Stimulated activated CD4-positive, alpha-beta T cell treated with anti-CD3 and anti-CD28 coated beads, Interleukin-12 subunit alpha, Interleukin-12 subunit beta, amount 100 ng/mL, for 24 hours (primary cell): ENCODE data around the gene INPP5A.

Experiments used
- DNase-seq, 2 experiments: peaks; one replicate each; pipeline ENCODE4 v3.0.0-alpha.2; 2020; ENCODE audit warnings: low read depth in 2 of 2

Gene INPP5A

DNA sequence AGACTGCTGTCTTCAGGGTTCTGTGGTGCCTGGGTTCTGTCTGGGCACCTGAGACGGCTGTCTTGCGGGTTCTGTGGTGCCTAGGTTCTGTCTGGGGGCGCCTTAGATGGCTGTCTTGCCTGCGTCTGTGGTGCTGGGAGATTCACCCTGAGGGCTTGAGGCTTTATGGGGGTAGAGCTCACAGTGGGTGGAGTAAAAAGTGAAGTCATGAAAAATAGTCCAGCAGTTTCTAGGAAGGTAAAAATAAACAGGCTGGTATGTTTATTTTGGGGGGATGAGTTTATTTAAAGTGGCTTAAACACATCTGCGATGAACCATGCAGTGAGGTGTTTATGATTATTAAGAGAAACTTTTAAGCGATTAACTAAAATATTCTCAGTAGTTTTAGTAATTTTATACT is 184.1 kb downstream of the INPP5A start:
- DNase-seq: no peak

DNA sequence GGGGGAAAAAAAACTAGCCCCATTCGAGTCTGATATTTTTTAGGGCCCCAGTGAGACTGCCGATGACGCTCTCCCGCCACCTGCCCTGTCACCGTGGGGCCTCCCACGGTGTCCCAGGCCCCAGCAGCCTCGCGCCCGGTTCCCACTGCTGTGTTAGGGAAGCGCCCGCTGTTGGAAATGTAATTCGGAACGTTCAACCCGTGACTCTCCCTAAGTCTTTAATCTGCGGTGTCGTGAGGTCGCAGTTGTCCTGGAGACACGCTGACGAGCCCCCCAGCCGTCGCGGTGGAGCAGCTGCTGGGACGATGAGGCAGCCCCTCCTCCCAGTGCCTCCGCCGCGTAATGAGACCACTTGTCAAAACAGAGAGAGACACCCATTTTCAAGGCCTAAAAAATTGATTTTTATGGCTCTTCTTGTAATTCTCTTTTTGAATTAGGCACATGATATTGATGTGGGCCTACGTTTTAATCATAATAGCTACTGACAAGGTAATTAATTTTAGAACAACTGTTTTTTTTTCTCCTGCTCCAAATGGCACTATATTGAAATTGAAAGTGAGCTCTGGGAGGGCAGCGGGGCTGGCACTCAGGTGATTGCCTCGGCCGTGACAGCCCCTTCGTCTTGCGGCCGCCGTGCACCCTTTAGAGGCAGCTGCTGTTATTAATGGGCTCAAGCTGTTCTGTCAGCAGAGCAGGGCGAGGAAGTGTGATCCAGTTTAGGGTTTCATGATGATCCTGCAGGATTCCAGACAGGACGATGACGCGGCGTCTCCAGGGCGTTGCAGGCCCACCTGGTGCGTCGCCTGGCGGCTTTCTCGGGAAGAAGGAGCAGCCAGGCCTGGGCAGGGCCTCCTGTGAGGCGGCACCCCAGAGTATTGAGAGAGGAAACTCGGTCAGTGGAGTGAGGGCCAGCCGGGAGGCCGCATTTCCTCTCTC is 185.1 kb downstream of the INPP5A start:
- DNase-seq: no peak

DNA sequence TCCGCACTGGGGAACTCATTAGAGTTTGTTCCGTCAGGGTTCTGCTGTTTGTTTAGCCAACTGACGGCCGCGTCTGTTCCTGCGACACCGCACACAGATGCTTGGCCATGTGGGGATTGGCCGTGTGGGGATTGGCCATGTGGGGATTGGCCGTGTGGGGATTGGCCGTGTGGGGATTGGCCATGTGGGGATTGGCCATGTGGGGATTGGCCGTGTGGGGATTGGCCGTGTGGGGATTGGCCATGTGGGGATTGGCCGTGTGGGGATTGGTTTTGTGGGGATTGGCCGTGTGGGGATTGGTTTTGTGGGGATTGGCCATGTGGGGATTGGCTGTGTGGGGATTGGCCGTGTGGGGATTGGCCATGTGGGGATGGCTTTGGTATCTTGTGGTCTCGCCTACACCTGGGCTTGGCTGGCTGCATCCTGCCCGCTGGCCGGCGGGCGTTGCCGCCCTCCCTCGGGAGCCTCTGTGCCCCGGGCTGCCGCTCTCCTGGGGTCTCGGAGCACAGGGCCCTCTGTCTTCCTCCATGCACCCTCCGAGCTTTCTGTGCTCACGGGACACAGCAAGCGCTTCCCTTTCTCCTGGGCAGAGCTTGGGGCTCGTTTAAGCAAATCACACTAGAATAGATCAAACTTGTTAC is 185.9 kb downstream of the INPP5A start:
- DNase-seq: no peak

DNA sequence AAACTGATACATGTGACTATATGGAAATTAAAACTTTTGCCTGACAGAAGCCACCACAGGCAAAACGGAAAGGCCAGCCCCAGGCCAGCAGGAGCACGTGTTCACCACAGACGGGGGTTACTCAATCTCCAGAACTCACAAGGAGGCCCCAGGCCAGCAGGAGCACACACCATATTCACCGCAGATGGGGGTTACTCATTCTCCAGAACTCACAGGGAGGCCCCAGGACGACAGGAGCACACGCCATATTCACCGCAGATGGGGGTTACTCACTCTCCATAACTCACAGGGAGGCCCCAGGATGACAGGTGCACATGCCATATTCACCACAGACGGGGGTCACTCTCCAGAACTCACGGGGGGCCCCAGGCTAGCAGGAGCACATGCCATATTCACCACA is 186.9 kb downstream of the INPP5A start:
- DNase-seq: no peak

DNA sequence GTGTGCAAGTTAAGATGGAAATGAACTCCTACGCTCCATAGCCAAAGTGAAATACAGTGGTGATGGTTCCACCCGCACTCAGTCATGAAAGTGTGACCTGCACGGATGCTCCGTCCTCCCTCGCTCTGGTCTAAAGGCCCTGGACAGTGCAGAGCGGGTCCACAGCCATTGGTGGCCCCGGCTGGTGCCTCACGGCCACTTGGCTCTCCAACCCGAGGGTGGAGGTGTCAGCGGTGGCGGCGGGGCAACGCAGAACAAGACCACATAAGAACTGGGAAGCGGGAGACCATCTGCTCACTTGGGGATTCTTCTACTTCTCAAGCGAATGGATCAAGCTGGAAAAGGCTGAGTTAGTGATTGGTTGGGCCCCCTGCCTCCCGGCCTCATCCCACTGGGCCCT is 187.6 kb downstream of the INPP5A start:
- DNase-seq: no peak

DNA sequence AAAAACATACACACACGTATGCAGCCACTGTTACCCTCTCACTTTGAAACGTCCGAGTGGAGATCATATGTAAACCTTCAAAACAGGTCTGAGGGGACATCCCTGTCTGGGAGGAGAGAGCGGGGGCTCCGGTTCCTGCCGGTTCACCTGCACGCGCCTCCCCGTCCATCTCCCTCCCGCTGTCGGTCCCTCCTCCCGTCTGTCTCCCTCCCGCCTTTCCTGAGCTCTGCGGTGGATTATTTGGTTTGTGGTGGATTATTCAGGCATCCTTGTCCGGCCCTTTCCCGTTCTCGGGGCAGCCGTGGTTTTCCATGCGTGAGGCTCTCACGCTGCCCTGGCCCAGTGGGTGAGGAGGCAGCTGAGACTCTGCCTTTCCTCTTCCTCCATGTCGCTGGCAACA is 188.6 kb downstream of the INPP5A start:
- no peak for DNase-seq

DNA sequence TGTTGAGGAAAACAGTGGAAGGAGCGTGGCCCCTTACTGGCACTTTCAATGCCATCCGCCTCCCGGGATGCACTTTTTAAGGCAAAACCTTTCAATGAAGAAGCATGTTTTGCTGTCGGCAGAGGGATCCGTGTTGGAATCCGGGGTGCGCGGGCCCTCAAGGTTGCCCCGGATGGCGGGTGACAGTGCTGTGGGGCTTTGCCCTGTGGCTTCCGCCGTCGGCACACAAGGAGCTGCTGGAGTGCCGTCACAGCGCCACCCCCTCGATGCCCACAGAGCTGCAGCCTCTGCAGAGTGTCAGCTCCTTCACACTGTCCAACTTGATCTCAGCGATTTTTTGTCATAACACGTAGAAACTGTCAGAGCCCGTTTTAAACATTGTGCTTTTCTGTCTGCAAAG is 189.4 kb downstream of the INPP5A start:
- no peak for DNase-seq

DNA sequence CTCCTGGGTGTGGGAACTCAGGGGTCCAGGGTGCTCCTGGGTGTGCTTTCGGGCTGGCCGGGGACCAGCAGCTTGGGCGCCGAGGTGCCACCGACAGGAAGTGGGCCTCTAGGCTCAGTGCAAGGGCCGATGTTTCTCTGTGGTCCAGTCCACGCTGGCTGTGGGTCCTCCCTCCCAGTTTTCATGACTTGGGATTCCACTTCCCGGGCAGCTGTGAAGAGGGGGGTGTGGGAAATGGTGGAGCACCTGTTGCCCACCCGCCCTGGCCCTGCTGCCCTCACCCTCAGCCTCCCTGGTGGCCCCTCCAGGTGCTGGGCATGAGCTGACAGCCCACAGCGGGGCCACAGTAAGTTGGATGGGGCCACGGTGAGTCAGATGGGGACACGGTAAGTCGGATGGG is 189.8 kb downstream of the INPP5A start:
- DNase-seq: no peak

DNA sequence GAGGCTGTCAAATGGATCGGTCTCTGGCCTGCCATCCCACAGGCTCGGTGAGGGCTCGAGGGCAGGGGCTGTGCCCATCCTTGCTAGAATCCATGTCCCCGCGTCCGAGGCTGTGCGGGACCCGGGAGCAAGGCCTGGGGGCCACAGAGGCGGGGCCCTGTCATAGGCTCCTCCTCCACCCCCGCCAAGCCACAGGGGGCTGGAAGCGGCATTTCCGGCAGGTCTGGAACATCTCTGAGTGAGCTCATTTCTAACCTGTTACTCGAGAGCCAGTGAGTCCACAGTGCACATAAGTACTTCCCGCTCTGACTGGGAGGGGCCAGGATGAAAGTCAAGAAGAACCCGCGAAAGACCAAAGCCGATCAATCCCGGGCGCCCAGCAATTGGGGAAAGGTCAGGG is 190.7 kb downstream of the INPP5A start:
- no peak for DNase-seq

DNA sequence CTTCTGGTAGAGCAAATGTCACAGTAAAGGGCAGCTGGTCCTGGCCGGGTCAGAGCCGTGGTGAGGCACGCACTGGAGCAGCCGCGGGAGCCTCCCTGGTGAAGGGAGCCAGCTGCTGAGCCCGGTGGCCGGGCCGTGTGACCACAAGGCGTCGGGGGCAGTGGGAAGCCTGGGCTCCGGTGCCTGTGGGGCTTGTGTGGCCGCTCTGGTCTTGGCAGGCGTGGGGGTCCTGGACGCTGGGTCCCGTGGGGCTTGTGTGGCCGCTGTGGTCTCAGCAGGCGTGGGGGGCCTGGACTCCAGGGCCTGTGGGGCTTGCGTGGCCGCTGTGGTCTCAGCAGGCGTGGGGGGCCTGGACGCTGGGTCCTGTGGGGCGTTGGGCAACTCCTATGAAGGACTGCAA is 191.2 kb downstream of the INPP5A start:
- no peak for DNase-seq

DNA sequence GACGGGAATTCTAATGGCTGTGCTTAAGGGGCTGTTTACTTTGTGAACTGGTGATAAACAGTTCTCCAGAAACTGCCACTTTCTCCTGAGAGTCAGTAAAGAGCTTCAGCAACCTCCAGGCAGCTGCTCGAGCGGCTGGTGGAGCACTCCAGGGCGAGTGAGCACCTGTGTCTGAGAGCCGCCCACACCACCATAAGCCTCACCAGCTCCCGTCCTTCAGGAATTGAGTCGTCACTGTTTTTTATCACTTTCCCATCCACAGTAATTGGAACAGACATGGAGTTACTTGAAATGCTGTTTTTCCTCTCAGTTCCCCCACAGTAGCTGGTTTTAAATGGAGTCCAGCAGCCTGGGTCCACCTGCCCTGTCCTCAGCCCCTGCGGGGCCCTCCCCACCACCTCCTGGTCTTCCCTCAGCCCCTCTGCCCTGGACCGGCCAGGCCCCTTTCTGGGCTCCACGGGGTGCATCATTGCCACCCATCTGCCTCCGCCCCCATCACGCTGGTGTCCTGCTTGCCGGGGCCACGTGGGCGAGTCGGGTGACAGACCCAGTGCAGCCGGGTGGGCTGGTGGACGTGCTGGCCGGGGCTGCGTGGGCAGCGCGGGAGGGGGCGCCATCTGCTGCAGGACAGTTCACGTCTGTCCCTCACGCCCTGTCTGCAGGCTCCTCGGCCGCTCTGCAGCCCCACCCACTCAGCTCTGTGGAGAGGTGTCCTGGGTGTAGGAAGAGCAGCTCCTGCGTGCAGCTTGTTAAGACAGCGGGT is 192.4 kb downstream of the INPP5A start:
- no peak for DNase-seq

DNA sequence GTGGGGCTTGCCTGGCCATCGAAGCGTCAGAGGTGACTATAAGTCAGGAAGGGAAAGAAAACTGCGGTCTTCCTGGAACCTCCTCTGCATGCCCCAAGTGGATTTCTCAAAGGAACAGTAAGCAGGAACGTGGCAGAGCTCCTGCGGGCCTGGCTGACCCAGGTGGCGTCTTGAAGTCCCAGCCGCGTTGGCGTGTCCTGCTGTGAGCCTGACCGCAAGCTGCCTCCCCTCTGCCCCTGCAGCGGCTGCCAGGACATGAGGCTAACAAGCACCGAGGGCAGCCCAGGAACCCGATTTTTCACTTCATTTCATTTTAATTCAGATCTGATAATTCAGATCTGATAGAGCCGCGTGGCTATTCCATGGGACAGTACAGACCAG is 193.0 kb downstream of the INPP5A start:
- DNase-seq: no peak

DNA sequence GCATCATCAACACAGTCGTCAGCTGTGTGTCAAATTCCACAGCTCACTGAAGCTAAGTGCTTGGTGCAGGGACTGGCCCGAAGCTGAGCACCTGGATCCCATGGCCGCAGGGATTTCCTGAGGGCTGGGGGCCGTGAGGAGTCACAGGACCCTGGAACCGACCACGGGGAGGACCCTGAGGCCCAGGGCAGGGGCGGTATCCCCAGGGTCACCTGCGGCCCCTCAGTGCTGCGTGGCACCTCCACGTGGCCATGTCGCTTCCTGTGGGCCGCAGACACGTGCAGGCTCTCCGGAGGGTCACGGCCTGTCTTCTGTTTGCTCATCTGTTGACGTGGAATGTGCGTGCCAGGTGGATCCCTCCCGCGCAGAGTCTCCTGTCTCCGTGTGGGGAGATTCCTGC is 194.9 kb downstream of the INPP5A start:
- DNase-seq: no peak

DNA sequence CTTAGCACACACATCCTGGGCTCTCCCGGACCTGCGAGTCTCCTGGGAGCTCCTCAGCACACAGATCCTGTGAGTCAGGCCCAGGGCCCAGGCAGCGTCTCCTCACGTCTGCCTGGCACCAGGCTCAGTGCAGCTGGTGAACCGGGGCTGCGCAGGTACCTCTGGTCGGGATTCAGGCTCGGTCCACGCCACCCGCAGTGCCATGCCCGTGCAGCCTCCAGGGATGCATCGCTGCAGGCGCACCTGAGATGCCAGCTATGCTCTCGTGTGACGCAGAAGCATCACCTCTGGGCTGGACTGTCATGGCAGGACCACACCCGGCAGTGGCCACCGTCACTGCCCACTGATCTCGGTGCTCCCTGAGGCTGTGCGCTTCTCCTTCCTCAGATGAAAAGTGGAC is 196.3 kb downstream of the INPP5A start:
- DNase-seq: no peak

DNA sequence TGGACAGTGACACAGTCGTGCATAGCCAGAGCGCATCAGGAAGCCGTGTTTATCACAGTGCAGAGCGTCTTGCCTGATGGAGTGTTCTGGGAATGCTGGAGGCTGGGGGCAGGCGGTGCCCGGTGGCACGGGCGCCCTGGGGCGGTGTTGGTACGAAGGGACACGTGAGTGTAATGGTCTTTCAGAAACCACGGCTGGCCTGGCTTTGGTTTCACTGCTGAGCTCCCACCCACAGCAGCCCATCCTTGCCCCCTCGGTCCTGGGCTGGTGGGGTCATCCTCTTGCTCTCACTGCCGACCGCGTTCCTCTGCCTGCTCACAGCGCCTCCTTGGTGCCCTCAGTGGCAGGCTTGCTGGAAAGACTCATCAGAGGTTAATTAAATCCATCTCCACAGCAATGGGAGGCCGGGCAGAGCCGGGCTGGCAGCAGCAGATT is 197.8 kb downstream of the INPP5A start:
- no peak for DNase-seq

DNA sequence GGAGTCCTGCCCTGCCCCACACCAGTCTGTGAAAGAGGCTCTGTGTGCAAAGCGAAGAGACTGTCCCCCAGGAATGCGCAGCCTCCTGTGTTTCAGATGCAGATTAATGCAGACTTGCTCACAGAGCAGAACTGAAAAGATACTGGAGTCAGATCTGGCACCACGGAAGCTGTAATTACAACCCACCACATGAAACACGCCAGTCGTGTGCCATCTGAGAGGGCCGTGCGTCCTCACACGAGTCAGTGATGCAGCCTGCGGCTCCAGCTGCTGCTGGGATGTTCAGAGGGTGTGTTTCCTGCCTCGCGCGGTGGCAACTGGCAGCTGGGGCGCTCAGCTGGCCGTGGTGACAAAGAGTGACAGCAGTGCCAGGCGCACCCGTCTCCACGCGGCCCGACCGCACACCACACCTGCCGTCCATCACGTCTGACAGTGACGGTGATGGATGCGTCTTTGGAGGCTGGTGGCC is 198.4 kb downstream of the INPP5A start:
- no peak for DNase-seq

DNA sequence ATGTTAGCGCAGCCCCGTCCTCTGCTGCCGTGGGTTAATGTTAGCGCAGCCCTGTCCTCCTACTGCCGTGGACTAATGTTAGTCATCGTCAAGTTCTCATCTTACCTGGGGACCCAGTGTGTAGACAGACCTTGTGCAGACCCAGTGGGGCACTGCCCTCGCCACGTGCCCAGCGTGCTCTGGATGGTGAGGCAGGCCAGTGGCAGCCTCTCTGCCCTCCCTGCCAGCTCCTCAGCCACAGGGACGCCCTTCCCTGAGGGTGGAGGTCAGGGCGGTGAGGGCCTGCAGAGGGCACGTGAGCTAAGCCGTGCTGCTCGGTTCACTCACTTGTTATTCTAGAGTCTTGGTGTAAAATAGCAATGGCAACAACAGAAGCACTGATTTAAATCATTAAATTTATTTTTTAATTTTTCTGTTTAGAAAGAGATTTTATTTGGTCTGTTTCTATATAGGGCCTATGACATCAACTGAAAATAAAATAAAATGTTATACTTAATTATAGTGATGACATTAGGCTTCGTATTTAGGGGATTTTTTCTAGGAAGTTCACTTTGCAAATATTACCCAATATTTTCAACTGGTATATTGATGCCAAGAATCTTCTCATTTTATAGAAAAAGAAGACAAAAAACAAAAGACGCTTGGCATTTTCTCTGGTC is 199.9 kb downstream of the INPP5A start:
- no peak for DNase-seq

DNA sequence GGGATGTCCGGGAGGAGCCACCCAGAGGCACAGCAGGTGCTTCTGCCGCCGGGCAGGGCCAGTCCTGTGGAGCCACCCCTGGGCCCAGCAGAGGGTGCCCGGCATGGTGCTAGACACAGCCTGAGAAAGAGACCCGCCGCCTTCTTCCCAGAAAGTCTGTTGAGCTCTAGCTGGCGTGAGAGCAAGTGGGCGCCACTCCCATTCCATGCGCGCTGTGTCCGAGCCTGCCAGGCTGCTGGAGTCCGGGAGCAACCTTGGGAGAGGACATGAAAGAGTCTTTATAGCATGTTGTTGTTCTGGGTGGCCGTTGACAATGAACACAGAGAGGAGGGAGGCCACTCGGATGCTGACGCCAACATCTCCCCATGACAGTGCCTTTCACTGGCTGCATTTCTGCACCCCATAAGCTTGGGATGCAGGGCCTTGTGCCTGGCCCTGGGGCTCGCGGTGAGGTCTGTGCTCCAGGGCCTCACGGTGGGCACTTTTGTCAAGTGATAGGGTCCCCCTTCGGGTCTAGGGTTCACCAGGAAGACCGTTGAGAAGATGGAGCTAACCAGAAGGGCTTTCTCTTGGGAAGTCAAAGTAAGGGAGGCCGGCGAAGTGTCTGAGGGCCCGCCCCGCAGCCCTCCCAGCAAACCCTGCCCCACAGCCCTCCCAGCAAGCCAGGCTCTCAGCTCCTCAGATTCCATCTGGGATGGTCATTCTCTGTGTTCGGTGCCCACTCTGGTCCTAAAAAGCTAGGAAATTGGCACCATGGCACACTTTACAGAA is 201.1 kb downstream of the INPP5A start:
- no peak for DNase-seq

DNA sequence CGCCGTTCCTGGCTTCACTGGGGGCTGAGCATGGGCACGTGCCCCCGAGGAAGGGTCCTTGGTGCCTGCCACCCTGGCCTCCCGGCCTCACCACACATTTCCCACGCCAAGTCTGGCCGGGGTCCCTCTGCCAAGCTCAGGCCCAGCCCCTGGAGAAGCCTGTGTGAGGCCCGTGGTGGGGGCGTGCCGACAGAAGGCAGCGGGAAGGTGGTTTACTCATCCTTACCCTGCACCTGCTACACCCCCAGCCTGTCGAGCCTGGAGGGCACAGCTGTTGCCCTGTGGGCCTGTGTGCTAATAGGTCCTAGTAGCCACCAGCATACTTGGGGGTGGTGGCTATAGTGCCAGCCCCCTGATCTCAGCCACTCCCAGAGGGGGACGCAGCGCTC is 201.6 kb downstream of the INPP5A start:
- no peak for DNase-seq

DNA sequence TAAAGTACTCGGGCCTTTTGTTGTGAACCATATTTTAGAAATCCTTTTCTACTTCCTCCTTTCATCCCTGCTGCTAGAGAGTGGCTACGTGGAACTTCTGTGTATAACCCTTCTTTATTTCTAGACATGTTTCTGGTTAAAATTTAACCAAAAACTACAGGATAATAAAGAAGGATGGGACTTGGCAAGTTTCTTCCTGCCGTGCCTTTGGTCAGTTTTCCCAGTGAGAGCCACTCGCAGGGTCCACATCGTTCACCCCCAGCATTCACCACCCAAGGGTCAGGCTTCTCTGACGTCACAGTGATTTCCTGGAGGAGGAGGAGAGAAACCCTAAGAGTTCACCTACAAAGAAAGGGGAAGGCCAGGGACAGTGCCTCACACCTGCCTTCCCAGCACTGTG is 203.0 kb downstream of the INPP5A start:
- no peak for DNase-seq

DNA sequence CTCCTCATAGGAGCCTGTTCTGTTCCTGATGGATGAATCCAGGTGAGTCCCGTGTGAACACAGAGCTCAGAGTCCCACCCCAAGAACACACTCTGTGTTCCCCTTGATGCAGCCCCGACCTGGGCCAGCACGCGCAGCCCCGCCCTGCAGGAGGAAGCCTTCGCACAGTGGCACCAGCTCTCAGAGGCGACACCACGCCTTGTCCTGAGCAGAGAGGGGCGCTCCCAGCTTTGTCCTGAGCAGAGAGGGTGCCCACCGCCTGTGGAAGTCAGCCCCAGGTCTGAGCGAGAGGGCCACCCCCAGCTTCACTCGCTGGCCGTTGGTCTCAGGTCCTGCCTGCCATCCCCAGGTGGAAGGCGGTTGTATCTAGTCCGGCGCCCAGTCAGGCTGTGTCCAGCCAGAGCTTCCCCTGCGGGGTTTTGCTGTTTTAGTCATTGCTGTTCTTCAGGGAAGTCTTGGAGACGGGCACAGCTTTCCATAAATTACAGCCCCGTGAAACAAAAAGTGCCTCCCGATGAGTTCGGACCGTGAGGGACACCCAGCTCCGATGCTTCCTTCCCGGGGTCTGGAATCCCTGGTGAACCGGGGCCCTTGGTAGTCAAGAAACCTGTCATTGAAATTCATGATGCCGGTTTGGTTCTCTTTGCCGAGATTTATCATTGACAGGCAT is 204.7 kb downstream of the INPP5A start:
- no peak for DNase-seq
